Left ventricle myocardium inferior (tissue), 1 donor: Measurements from ENCODE around the gene BARX2. TPM values are rescaled to one million over a fixed set of nuclear protein-coding genes. Genes with fewer than 3 reads are reported as not detected.

Source experiments
- DNase-seq: peaks from one replicate; pipeline ENCODE4 v3.0.0-alpha.2; 2020
- H3K27ac ChIP-seq: fragments of 200-600 bp; replicated peaks from 2 replicates; pipeline ENCODE4 v1.8.0; 2021
- H3K27me3 ChIP-seq: fragments of 200-600 bp; 2 replicates; pipeline ENCODE4 v1.8.0; 2021; ENCODE audit warnings: low read depth
- H3K36me3 ChIP-seq: fragments of 200-600 bp; 2 replicates; pipeline ENCODE4 v1.8.0; 2021
- H3K4me1 ChIP-seq: fragments of 200-600 bp; 2 replicates; pipeline ENCODE4 v1.8.0; 2021
- H3K4me3 ChIP-seq: fragments of 200-600 bp; 2 replicates; pipeline ENCODE4 v1.8.0; 2021; ENCODE audit warnings: mild to moderate bottlenecking, moderate library complexity
- H3K9me3 ChIP-seq: fragments of 200-600 bp; replicated peaks from 2 replicates; pipeline ENCODE4 v1.8.0; 2021
- CTCF ChIP-seq: fragments of 200-600 bp; IDR thresholded peaks from 2 replicates; pipeline ENCODE4 v1.8.0; 2021; ENCODE audit warnings: antibody characterized with exemption, mild to moderate bottlenecking, borderline replicate concordance
- intact Hi-C: fragments of 100-400 bp; cut with micrococcal nuclease; formaldehyde crosslinking; loops from one replicate; pipeline ENCODE4 v1.11.0; 2022
- total RNA-seq: library from RNA; stranded (reverse); fragmentation: NEBNext Ultra II Directional; extraction: Animal tissue kit (Norgen Biotek cat#: 25700); gene quantifications from one replicate; pipeline ENCODE4 v1.2.1, GENCODE V29; 2021
- donor health status: DM: no; HTN: yes; CAD: no; lungs with severe emphysema.

Gene BARX2
- total RNA-seq, 1 donor from 2014 or later, result not detected

DNA sequence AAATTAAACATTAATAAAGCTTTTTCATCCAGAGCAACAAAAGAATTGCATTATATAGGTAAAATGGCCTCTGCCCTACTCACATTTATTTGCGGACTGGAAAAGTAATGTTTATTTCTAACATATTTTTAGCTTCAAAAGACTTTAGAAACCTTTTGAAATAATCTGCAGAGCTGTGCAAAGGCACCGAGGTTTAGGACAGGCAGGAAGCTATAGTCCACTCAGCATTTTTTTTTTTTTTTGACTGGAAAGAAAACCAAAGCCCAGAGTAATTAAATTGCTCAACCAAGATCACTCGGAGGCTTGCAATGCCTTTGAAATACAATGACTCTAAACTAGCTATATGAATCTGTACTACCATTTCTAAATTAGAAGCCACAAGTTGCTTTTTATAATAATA lies 19.1 kb downstream of the BARX2 start:
- intact Hi-C loops, result no loop called here
- Histone ChIP-seq H3K27ac (no peak overlapping the region), H3K4me3 (no peak overlapping the region)

DNA sequence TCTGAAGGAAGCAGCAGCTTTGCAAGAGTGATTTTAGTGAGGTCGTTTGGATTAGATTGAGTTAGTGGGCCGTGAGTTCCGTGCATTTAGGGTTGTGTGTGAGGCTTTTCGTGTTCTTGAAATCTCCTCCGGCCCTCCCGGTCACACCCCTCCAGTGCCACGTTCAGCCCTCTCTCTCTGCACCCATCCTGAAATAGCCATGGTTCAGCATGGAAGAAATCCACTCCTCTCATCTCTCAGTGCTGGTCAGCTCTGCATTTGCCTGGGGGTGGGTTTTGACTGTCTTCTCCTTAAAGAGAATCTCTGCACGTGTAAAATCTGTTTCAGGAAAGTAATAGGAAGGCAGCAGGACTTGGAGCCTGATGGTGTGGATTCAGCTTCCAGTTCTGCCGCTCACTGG lies 19.8 kb downstream of the BARX2 start:
- Histone ChIP-seq H3K9me3 (peaks cover 7% of the 10 kb centered on the region), H3K4me1 (no peaks in the 10 kb centered on the region), H3K36me3 (no peaks in the 10 kb centered on the region), H3K27me3 (peaks cover 76% of the 10 kb centered on the region), H3K27ac (no peak overlapping the region), H3K4me3 (no peak overlapping the region)
- intact Hi-C loops, result no loop called here
- DNase-seq, result no peak
- TF ChIP-seq CTCF, result no peak

More for the DNA sequence above, 19.1 kb downstream of the BARX2 start:
- peaks cover 7% of the 10 kb centered on the region for H3K9me3 ChIP-seq
- H3K36me3 ChIP-seq, result no peaks in the 10 kb centered on the region
- no peak for TF ChIP-seq CTCF
- H3K27me3 ChIP-seq, result peaks cover 84% of the 10 kb centered on the region
- no peak for DNase-seq
- no peaks in the 10 kb centered on the region for H3K4me1 ChIP-seq

- intact Hi-C loops, result no loop called here
- TF ChIP-seq CTCF, result no peak
- H3K27me3 ChIP-seq, result peaks cover 72% of the 10 kb centered on the region
- no peaks in the 10 kb centered on the region for H3K36me3 ChIP-seq
- H3K4me3 ChIP-seq, result no peak overlapping the region
- no peaks in the 10 kb centered on the region for H3K4me1 ChIP-seq
- no peak overlapping the region for H3K27ac ChIP-seq
- DNase-seq, result no peak
- peaks cover 7% of the 10 kb centered on the region for H3K9me3 ChIP-seq
Measured at GRCh38 chr11:129395883-129396282, 20.2 kb downstream of the BARX2 start.

GRCh38 chr11:129396454-129396853 lies 20.8 kb downstream of the BARX2 start:
- TF ChIP-seq CTCF, result no peak
- Histone ChIP-seq H3K27me3 (peaks cover 66% of the 10 kb centered on the region), H3K27ac (no peak overlapping the region), H3K9me3 (peaks cover 7% of the 10 kb centered on the region), H3K36me3 (no peaks in the 10 kb centered on the region), H3K4me3 (no peak overlapping the region), H3K4me1 (no peaks in the 10 kb centered on the region)
- intact Hi-C loops, result no loop called here
- no peak for DNase-seq

DNA sequence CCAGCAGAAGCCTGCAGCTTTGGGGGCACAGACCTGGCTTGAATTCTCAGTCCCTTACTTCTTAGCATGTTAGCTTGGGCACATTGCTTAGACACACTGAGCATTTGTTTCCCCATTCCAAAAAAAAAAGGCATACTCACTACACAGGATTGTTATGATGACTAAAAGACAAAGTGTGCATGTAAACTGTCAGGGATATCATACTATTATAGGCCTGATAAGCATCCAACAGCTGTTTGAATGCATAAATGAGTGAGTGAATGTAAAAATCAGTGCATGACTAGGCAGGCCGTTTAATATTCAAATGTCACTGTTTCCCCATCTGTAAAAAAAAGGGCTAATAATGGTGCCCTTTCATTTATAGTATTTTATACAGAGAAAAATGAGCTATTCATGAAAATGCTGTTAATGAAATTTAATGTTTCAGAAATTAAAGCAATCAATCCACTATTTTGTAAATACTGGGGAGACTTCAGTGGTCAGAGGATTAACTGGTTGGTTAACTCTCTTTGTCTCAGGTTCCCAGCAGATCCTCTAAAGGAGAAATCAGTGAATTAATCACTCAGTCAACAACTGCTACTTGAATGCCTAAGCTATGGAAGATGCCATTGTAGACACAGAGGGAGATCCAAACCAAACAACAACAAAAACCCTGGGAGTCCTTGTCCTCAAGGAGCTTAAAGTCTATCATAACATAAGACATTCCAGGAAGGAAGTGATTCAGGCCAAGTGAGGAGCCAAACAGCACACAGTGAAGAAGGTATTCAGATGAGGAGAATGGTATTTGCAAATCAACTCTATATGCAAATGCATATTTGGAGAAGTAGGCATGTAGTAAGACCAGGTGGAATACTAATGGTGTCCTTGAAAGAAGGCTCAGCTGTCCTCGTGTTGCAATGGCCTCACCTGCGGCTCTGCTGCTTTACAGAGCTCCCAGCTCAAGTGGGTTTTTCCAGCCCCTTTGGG lies 26.8 kb downstream of the BARX2 start:
- Histone ChIP-seq H3K9me3 (peaks cover 7% of the 10 kb centered on the region), H3K4me3 (no peak overlapping the region), H3K36me3 (no peaks in the 10 kb centered on the region), H3K27ac (no peak overlapping the region), H3K27me3 (peaks cover 32% of the 10 kb centered on the region), H3K4me1 (no peaks in the 10 kb centered on the region)
- DNase-seq, result no peak
- TF ChIP-seq CTCF, result no peak
- intact Hi-C loops, result no loop called here
